Smooth muscle cell (in vitro differentiated cells): ENCODE results near the gene OR6C76. TPM values are rescaled to one million over a fixed set of nuclear protein-coding genes. Genes with fewer than 3 reads are reported as not detected.
"Not testable (repeated sequence)": the region's sequence is repeated elsewhere in the genome, so short reads cannot be mapped to it uniquely, and the experiment has no call there.

Source experiments
- DNase-seq: peaks from one replicate; lab custom pipeline; 2025; ENCODE audit not compliant: unreplicated experiment; lab: John Stamatoyannopoulos, UW
- H2AFZ ChIP-seq: fragments of 200-600 bp; sonication (generic); 2 replicates; pipeline ENCODE4 v1.6.0; 2016; ENCODE audit warnings: antibody characterized with exemption, low read depth, mild to moderate bottlenecking
- H3F3A ChIP-seq: fragments of 200-600 bp; sonication (generic); 2 replicates; pipeline ENCODE4 v1.6.0; 2017; ENCODE audit warnings: antibody characterized with exemption, low read depth
- H3K27ac ChIP-seq: fragments of 200-600 bp; sonication (generic); 2 replicates; pipeline ENCODE4 v1.5.1; 2016; ENCODE audit warnings: low read depth, mild to moderate bottlenecking
- H3K27me3 ChIP-seq: fragments of 200-600 bp; sonication (generic); 2 replicates; pipeline ENCODE4 v1.6.1; 2016; ENCODE audit warnings: low read depth, mild to moderate bottlenecking
- H3K36me3 ChIP-seq: fragments of 200-600 bp; sonication (generic); 2 replicates; pipeline ENCODE4 v1.5.1; 2016; ENCODE audit warnings: low read depth
- H3K4me1 ChIP-seq: fragments of 200-600 bp; sonication (generic); 2 replicates; pipeline ENCODE4 v1.5.1; 2016; ENCODE audit warnings: low read depth
- H3K4me2 ChIP-seq: fragments of 200-600 bp; sonication (generic); 2 replicates; pipeline ENCODE4 v1.6.0; 2016; ENCODE audit warnings: mild to moderate bottlenecking
- H3K4me3 ChIP-seq: fragments of 200-600 bp; sonication (generic); 2 replicates; pipeline ENCODE4 v1.5.1; 2016; ENCODE audit warnings: mild to moderate bottlenecking
- H3K79me2 ChIP-seq: fragments of 200-600 bp; sonication (generic); 2 replicates; pipeline ENCODE4 v1.6.0; 2016; ENCODE audit warnings: low read depth, mild to moderate bottlenecking
- H3K9ac ChIP-seq: fragments of 200-600 bp; sonication (generic); 2 replicates; pipeline ENCODE4 v1.6.0; 2016; ENCODE audit warnings: low read depth
- H3K9me3 ChIP-seq: fragments of 200-600 bp; sonication (generic); replicated peaks from 2 replicates; pipeline ENCODE4 v1.5.1; 2016; ENCODE audit warnings: low read depth
- H4K20me1 ChIP-seq: fragments of 200-600 bp; sonication (generic); 2 replicates; pipeline ENCODE4 v1.6.0; 2016; ENCODE audit warnings: low read depth
- CTCF ChIP-seq: fragments of 200-600 bp; sonication (generic); IDR thresholded peaks from 2 replicates; pipeline ENCODE4 v1.5.1; 2017; ENCODE audit warnings: borderline replicate concordance, mild to moderate bottlenecking, antibody characterized with exemption; ENCODE audit not compliant: insufficient read depth, poor library complexity, severe bottlenecking
- WGBS: methylation state at CpG from one replicate; pipeline ENCODE4 v1.1.7; 2016; ENCODE audit warnings: low lambda C conversion rate; 5-methylcytosine and 5-hydroxymethylcytosine counted together
- polyA plus RNA-seq: library from polyadenylated mRNA; unstranded; fragments of >200 nt; fragmentation: Nextera tagmentation; extraction: Ambion mirVana; gene quantifications from 2 replicates; pipeline ENCODE4 v1.2.1, GENCODE V29; 2016
- total RNA-seq: library from RNA; depleted of rRNA; stranded (reverse); fragments of >200 nt; gene quantifications from 2 replicates; pipeline ENCODE4 v1.2.3, GENCODE V29; 2014

OR6C76 gene
- total and polyA plus RNA-seq, 2 experiments from 2014 or later, result not detected

DNA sequence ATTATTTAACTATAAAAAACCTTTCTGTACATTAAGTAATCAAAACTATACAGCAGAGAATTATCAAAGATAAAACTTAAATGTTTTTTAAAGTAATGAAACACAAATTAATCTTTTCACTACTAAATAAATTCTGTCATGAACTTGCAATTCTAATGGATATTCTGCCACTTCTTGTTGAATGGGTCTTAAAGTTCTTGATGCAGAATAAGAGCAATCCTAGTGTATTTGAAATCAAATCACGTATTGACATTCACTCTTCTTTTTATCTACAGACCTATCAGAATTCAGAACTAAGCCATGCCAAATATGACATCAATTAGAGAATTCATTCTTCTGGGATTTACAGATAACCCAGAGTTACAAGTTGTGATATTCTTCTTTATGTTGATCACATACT is 25.8 kb upstream of the OR6C76 start, which contains the start of gene OR6C65:
OR6C65 (plus strand) TSS at position 301 of the 400 bp plus-strand sequence; CDS start at position 301, 0 bp downstream.
- no peaks in the 10 kb centered on the region for H4K20me1 ChIP-seq
- no peak within 1 kb of the TSS for H3K27ac ChIP-seq
- no peaks in the 10 kb centered on the region for H3K27me3 ChIP-seq
- TF ChIP-seq CTCF, result no peak
- no peaks in the 10 kb centered on the region for H3K4me1 ChIP-seq
- H3K9me3 ChIP-seq, result no peaks in the 10 kb centered on the region
- no peak within 1 kb of the TSS for H2AFZ ChIP-seq
- DNase-seq, result no peak
- no peak within 1 kb of the TSS for H3K4me3 ChIP-seq
- H3F3A ChIP-seq, result no peaks in the 10 kb centered on the region
- H3K36me3 ChIP-seq, result no peaks in the 10 kb centered on the region
- no peak within 1 kb of the TSS for H3K4me2 ChIP-seq
- H3K9ac ChIP-seq, result no peak within 1 kb of the TSS
- 98% methylated on average over 1 of the region's 1 CpG for WGBS
- H3K79me2 ChIP-seq, result no peaks in the 10 kb centered on the region

DNA sequence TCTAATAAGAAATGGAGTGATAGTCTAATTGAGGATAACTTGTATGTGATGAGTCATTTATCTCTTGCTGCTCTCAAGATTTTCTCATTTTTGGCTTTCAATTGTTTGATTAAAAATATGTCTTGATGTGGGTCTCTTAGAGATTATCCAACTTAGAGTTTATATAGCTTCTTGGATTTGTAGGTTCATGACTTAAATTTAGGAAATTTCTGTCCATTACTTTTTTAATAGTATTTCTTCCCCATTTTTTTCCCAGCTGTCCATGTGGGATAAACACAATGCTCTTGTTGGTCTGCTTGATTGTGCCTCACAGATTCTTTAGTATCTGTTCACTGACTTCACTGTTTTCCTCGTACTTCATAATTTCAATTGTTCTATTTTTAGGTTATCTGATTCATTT is 18.2 kb upstream of the OR6C76 start:
- Histone ChIP-seq H3K79me2 (no peaks in the 10 kb centered on the region), H3K4me1 (no peaks in the 10 kb centered on the region), H2AFZ (no peak overlapping the region), H3K36me3 (no peaks in the 10 kb centered on the region), H3K9me3 (no peaks in the 10 kb centered on the region), H3K27me3 (no peaks in the 10 kb centered on the region), H3K9ac (no peak overlapping the region), H3K27ac (no peak overlapping the region), H4K20me1 (no peaks in the 10 kb centered on the region), H3F3A (no peaks in the 10 kb centered on the region), H3K4me2 (no peak overlapping the region), H3K4me3 (no peak overlapping the region)
- WGBS, result 55% methylated on average over 1 of the region's 1 CpG
- no peak for DNase-seq
- TF ChIP-seq CTCF, result no peak

DNA sequence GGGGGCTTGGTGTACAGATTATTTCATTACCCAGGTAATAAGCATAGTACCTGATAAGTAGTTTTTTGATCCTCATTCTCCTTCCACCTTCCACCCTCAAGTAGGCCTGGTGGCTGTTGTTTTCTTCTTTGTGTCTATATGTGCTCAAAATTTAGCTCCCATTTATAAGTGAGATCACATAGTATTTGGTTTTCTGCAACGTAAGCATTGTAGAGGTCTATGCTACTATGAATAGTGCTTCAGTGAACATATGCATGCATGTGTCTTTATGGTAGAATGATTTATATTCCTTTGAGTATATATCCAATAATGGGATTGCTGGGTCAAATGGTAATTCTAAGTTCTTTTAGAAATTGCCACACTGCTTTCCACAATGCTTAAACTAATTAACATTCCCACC is 16.9 kb upstream of the OR6C76 start:
- H3K9ac ChIP-seq, DNase-seq, H3K79me2 ChIP-seq, H3K9me3 ChIP-seq, H3K27me3 ChIP-seq, H3K4me1 ChIP-seq, H3K4me3 ChIP-seq, H4K20me1 ChIP-seq, H3F3A ChIP-seq, H3K36me3 ChIP-seq, H3K4me2 ChIP-seq, H3K27ac ChIP-seq, H2AFZ ChIP-seq: not testable (repeated sequence)
- 96% methylated on average over 1 of the region's 1 CpG for WGBS

DNA sequence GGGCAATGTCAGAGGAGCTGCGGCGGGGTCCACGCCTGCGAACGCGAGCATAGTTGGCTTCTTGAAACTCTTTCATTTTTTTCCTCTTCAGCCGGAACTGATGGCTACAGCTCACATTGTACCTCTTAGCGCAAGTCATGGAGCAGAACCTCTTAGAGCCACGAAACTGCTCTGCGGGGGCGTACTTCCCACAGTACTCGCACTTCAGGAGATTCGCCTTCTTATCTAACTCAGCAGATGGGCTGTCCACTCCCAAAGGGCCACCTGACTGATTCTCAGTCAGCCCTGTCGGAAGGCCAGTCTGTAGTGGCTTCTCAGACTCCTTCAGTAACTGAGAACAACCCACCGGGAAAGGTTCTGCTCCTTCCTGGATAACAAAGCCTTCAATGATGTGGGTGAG is 13.9 kb upstream of the OR6C76 start:
- not testable (repeated sequence) for H4K20me1 ChIP-seq, H3K9me3 ChIP-seq, H3F3A ChIP-seq, H2AFZ ChIP-seq, H3K9ac ChIP-seq, H3K27me3 ChIP-seq, H3K4me1 ChIP-seq, H3K36me3 ChIP-seq, DNase-seq, H3K27ac ChIP-seq, H3K79me2 ChIP-seq, H3K4me2 ChIP-seq, H3K4me3 ChIP-seq
- WGBS, result 94% methylated on average over 15 of the region's 15 CpGs

DNA sequence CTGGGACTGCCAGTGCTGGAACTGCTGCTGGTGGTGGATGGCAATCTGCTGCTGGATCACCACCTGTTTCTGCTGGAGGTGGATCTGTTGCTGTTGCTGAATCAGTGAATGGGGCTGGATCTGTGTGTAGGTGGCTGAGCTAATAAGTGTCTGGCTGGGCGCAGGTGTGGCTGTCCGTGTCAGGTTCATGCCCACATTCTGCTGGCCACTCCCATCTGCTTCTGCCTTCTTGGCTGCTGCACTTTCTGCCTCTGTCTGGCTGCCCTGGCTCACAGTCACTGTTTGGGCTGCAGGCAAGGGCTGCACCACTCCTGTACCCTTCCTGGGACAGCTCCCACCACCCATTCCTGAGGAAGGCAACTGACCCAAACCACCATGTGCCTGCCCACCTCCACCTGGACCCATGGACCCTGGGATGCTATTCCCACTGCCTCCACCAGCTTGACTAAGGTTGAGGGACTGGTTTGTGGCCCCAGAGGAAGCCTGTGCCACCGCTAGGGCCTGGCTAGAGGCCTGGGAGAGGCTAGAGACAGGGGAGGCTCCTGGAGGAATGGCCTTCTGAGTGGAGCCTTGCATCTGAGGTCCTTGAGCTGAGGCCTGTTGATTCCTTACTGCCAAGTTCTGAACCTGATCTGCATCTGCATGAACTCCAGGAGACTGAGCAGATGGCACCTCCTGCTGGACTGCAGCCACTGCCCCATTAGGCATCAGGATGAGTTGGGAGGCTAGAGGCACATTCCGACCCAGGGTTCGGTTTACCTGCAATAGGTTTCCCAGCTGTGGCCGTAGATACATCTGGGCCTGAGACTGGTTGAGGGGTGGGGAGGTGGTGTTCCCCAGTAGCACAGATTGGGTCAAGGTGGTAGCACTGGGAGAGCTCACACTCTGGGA is 12.3 kb upstream of the OR6C76 start:
- H3K4me1 ChIP-seq, H3K9ac ChIP-seq, H3K9me3 ChIP-seq, H3K79me2 ChIP-seq, DNase-seq, H3K4me3 ChIP-seq, H4K20me1 ChIP-seq, H3K27me3 ChIP-seq, H3K4me2 ChIP-seq, H3K27ac ChIP-seq, H3K36me3 ChIP-seq, H3F3A ChIP-seq, H2AFZ ChIP-seq: not testable (repeated sequence)
- WGBS, result 90% methylated on average over 5 of the region's 6 CpGs

- DNase-seq, H4K20me1 ChIP-seq, H3K79me2 ChIP-seq, H3K9me3 ChIP-seq, H3K27ac ChIP-seq, H3K9ac ChIP-seq, H3K36me3 ChIP-seq, H3K4me1 ChIP-seq, H3K27me3 ChIP-seq, H2AFZ ChIP-seq, H3F3A ChIP-seq: not testable (repeated sequence)
- Histone ChIP-seq H3K4me2 (peak overlapping the region; percentile 71), H3K4me3 (peak overlapping the region; percentile 41)
- 60% methylated on average over 11 of the region's 11 CpGs for WGBS
Measured at GRCh38 chr12:55414396-55414823, 11.6 kb upstream of the OR6C76 start.

- Histone ChIP-seq H2AFZ (peak overlapping the region; percentile 99), H3K4me3 (peak overlapping the region; percentile 41), H3K4me2 (peak overlapping the region; percentile 86)
- H3K27ac ChIP-seq, H3K27me3 ChIP-seq, H4K20me1 ChIP-seq, DNase-seq, H3K4me1 ChIP-seq, H3F3A ChIP-seq, H3K79me2 ChIP-seq, H3K9ac ChIP-seq, H3K36me3 ChIP-seq, H3K9me3 ChIP-seq: not testable (repeated sequence)
- WGBS, result 3% methylated on average over 5 of the region's 34 CpGs
Measured at GRCh38 chr12:55414889-55415288, 11.2 kb upstream of the OR6C76 start.
